Activated naive CD4-positive, alpha-beta T cell treated with anti-CD3 and anti-CD28 coated beads, Interleukin-2, amount 10 ng/mL, durations not matched to agents 7 days and 5 days (primary cell): ENCODE measurements around the gene TANC1.

Experiments
- CTCF ChIA-PET: fragments of 350-600 bp; sonication (Branson Sonifier 250); formaldehyde crosslinking; loops from one replicate; lab custom pipeline; 2021; ENCODE audit warnings: antibody characterized with exemption; lab: Charles Lee
- DNase-seq: peaks from one replicate; pipeline ENCODE4 v3.0.0-alpha.2; 2020
- H3K27ac Mint-ChIP-seq: one replicate; pipeline ENCODE4 v1.8.0; 2021; ENCODE audit warnings: mild to moderate bottlenecking, moderate library complexity, mixed read lengths
- H3K27me3 Mint-ChIP-seq: one replicate; pipeline ENCODE4 v1.8.0; 2021; ENCODE audit warnings: mild to moderate bottlenecking, mixed read lengths
- H3K36me3 Mint-ChIP-seq: one replicate; pipeline ENCODE4 v1.8.0; 2021; ENCODE audit warnings: mixed read lengths
- H3K4me1 Mint-ChIP-seq: one replicate; pipeline ENCODE4 v1.8.0; 2021; ENCODE audit warnings: mixed read lengths
- H3K4me3 Mint-ChIP-seq: one replicate; pipeline ENCODE4 v1.8.0; 2021; ENCODE audit warnings: mild to moderate bottlenecking, moderate library complexity, mixed read lengths
- H3K9me3 Mint-ChIP-seq: one replicate; pipeline ENCODE4 v1.8.0; 2021; ENCODE audit warnings: mixed read lengths

TANC1 gene

DNA sequence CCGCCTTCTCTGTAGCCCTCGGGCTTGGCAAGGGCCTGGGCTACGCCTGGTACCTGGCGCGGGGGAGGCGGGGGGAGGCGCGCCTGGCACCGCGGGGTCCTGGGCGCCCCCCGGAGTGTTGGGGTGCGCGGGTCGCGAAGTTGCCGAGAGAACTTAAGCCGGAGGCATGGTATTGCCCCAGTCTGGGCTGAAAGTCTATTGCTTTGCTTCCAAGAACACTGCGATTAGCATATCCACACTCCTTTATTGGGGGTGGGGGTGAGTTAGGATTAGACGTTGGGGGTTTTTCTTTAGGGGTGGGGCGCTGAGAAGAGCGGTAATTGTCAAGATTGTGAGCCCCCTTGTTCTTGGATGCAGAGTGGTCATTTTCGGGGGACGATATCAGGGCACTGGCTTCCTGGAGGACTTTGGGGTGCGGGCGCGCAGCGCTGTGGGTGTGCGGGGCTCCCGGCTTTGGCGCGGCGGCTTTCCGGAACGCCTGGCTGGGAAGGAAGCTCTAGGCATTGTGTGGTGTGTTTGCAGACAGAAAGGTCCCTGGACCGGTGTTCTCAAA, 798 bp downstream of the TANC1 start:
- no peaks in the 10 kb centered on the region for H3K9me3 Mint-ChIP-seq
- no peak for DNase-seq
- H3K4me3 Mint-ChIP-seq, result peak overlapping the region; percentile 70
- CTCF ChIA-PET, result interaction anchor here (0.7 kb wide), 2 partner anchors 823 to 882 kb away, joined by 4 read pairs; no protein-coding TSS in a partner anchor
- H3K27me3 Mint-ChIP-seq, result peaks cover 52% of the 10 kb centered on the region
- H3K36me3 Mint-ChIP-seq, result no peaks in the 10 kb centered on the region
- no peak overlapping the region for H3K27ac Mint-ChIP-seq
- H3K4me1 Mint-ChIP-seq, result peaks cover 18% of the 10 kb centered on the region

- no peak overlapping the region for H3K27ac Mint-ChIP-seq
- H3K4me3 Mint-ChIP-seq, result peak overlapping the region; percentile 70
- no peaks in the 10 kb centered on the region for H3K36me3 Mint-ChIP-seq
- no peak for DNase-seq
- no peaks in the 10 kb centered on the region for H3K9me3 Mint-ChIP-seq
- peaks cover 52% of the 10 kb centered on the region for H3K27me3 Mint-ChIP-seq
- CTCF ChIA-PET, result interaction anchor here (0.7 to 0.9 kb wide), 3 partner anchors 9 to 881 kb away, joined by 3 to 4 read pairs (median 4); no protein-coding TSS in a partner anchor
- H3K4me1 Mint-ChIP-seq, result peaks cover 18% of the 10 kb centered on the region
Observed at GRCh38 chr2:158969715-158970240, 1.3 kb downstream of the TANC1 start.

GRCh38 chr2:158970241-158970751, 1.9 kb downstream of the TANC1 start:
- Mint-ChIP-seq H3K27me3 (peaks cover 52% of the 10 kb centered on the region), H3K4me3 (peak overlapping the region; percentile 70), H3K27ac (no peak overlapping the region), H3K36me3 (no peaks in the 10 kb centered on the region), H3K4me1 (peaks cover 18% of the 10 kb centered on the region), H3K9me3 (no peaks in the 10 kb centered on the region)
- DNase-seq, result no peak
- CTCF ChIA-PET, result interaction anchor here (0.9 kb wide), 1 partner anchor 8 kb away, joined by 3 read pairs; no protein-coding TSS in a partner anchor

GRCh38 chr2:158973116-158973956, 4.9 kb downstream of the TANC1 start:
- Mint-ChIP-seq H3K9me3 (no peaks in the 10 kb centered on the region), H3K27me3 (peaks cover 41% of the 10 kb centered on the region), H3K4me3 (no peak overlapping the region), H3K36me3 (no peaks in the 10 kb centered on the region), H3K27ac (no peak overlapping the region), H3K4me1 (peaks cover 15% of the 10 kb centered on the region)
- DNase-seq, result no peak
- CTCF ChIA-PET, result no interaction called here

- Mint-ChIP-seq H3K4me1 (peaks cover 2% of the 10 kb centered on the region), H3K27me3 (peaks cover 24% of the 10 kb centered on the region), H3K36me3 (no peaks in the 10 kb centered on the region), H3K4me3 (no peak overlapping the region), H3K9me3 (no peaks in the 10 kb centered on the region), H3K27ac (no peak overlapping the region)
- CTCF ChIA-PET, result no interaction called here
- DNase-seq, result no peak
Observed at GRCh38 chr2:158975271-158975921, 7.0 kb downstream of the TANC1 start.

DNA sequence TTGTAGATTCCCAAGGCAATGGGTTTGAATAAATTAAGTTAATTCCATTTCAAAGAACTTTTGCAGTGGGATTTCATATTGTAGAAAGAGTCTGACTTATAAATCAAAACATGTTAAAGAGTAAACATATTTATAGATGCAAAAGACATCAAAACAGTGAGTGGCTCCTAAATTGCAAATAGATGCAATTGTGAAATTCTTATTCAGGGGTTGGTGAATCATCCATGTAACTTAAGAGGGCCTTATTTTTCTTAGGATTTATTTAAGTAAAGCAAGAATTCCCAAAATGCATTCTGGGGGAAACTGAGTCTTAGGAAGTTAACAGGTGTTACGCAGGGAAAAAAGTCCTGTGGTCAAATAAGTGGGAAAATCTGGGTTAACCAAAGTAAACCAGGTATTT, 11.3 kb downstream of the TANC1 start:
- H3K27ac Mint-ChIP-seq, result no peak overlapping the region
- DNase-seq, result no peak
- peaks cover 5% of the 10 kb centered on the region for H3K27me3 Mint-ChIP-seq
- H3K9me3 Mint-ChIP-seq, result no peaks in the 10 kb centered on the region
- H3K36me3 Mint-ChIP-seq, result no peaks in the 10 kb centered on the region
- no peak overlapping the region for H3K4me3 Mint-ChIP-seq
- CTCF ChIA-PET, result interaction anchor here (0.7 kb wide), 1 partner anchor 133 kb away, joined by 3 read pairs; no protein-coding TSS in a partner anchor
- H3K4me1 Mint-ChIP-seq, result no peaks in the 10 kb centered on the region

- no peak for DNase-seq
- Mint-ChIP-seq H3K36me3 (no peaks in the 10 kb centered on the region), H3K9me3 (no peaks in the 10 kb centered on the region), H3K27me3 (peaks cover 3% of the 10 kb centered on the region), H3K4me3 (no peak overlapping the region), H3K4me1 (no peaks in the 10 kb centered on the region), H3K27ac (no peak overlapping the region)
- CTCF ChIA-PET, result interaction anchor here (1.5 kb wide), 1 partner anchor 13 kb away, joined by 4 read pairs; no protein-coding TSS in a partner anchor
Observed at GRCh38 chr2:158984604-158985135, 16.2 kb downstream of the TANC1 start.

GRCh38 chr2:158988501-158988900, 20.1 kb downstream of the TANC1 start:
- CTCF ChIA-PET, result no interaction called here

GRCh38 chr2:158989165-158989564, 20.7 kb downstream of the TANC1 start:
- no peaks in the 10 kb centered on the region for H3K36me3 Mint-ChIP-seq
- H3K27ac Mint-ChIP-seq, result no peak overlapping the region
- peaks cover 6% of the 10 kb centered on the region for H3K27me3 Mint-ChIP-seq
- no peaks in the 10 kb centered on the region for H3K9me3 Mint-ChIP-seq
- no peak for DNase-seq
- H3K4me1 Mint-ChIP-seq, result no peaks in the 10 kb centered on the region
- CTCF ChIA-PET, result no interaction called here
- H3K4me3 Mint-ChIP-seq, result no peak overlapping the region

More at GRCh38 chr2:158988501-158988900, 20.1 kb downstream of the TANC1 start:
- H3K27ac Mint-ChIP-seq, result no peak overlapping the region
- DNase-seq, result no peak
- peaks cover 6% of the 10 kb centered on the region for H3K27me3 Mint-ChIP-seq
- H3K9me3 Mint-ChIP-seq, result no peaks in the 10 kb centered on the region
- no peak overlapping the region for H3K4me3 Mint-ChIP-seq
- no peaks in the 10 kb centered on the region for H3K4me1 Mint-ChIP-seq
- no peaks in the 10 kb centered on the region for H3K36me3 Mint-ChIP-seq

DNA sequence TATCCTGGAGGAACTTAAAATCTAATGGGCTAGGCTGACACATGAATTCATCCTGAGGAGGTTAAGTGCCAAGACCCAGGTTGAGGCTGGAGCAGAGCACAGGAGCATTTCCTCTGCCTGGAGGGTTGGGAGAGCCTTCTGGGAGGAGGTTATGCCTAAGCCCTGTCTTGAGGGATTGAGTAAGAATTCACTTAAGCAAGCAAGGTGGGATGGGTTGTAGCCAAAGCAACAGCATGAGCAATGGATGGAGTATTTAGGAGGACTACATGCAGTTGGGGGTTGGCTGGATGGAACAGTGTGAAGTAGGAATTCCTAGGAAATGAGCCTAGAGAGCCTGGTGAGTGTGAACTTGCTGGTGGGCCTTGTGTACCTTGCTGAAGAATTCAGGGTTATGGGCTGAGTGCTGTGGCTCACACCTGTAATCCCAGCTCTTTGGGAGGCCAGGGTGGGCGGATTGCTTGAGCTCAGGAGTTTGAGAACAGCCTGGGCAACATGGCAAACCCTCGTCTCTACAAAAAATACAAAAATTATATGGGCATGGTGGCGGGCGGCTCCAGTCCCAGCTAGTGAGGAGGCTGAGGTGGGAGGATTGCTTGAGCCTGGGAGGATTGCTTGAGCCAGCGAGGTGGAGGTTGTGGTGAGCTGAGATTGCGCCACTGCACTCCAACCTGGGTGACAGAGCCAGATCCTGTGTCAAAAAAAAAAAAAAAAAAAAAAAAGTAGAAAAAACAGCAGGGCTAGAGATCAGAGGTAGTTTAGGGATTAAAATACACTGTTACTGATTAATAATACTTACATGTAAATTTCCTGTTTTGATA, 22.2 kb downstream of the TANC1 start:
- peaks cover 5% of the 10 kb centered on the region for H3K27me3 Mint-ChIP-seq
- no peak overlapping the region for H3K27ac Mint-ChIP-seq
- H3K4me1 Mint-ChIP-seq, result no peaks in the 10 kb centered on the region
- no peak for DNase-seq
- no peaks in the 10 kb centered on the region for H3K36me3 Mint-ChIP-seq
- no peaks in the 10 kb centered on the region for H3K9me3 Mint-ChIP-seq
- CTCF ChIA-PET, result no interaction called here
- no peak overlapping the region for H3K4me3 Mint-ChIP-seq

DNA sequence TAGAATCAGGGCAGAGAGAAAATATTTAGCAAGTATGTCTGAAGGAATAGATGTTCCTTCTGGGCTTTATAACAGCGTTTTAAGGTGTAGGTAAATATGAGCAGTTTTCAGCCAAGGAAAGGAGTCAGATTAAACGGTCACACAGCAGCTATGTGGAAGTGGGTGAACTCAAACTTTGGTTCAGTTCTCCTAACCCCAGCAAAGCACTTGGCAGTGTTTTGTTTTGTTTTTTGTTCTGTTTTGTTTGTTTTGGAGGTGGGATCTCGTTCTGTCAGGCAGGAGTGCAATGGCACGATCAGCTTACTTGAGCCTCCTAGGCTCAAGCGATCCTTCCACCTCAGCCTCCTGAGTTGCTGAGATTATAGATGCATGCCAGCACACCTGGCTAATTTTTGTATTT, 24.6 kb downstream of the TANC1 start:
- CTCF ChIA-PET, result no interaction called here

DNA sequence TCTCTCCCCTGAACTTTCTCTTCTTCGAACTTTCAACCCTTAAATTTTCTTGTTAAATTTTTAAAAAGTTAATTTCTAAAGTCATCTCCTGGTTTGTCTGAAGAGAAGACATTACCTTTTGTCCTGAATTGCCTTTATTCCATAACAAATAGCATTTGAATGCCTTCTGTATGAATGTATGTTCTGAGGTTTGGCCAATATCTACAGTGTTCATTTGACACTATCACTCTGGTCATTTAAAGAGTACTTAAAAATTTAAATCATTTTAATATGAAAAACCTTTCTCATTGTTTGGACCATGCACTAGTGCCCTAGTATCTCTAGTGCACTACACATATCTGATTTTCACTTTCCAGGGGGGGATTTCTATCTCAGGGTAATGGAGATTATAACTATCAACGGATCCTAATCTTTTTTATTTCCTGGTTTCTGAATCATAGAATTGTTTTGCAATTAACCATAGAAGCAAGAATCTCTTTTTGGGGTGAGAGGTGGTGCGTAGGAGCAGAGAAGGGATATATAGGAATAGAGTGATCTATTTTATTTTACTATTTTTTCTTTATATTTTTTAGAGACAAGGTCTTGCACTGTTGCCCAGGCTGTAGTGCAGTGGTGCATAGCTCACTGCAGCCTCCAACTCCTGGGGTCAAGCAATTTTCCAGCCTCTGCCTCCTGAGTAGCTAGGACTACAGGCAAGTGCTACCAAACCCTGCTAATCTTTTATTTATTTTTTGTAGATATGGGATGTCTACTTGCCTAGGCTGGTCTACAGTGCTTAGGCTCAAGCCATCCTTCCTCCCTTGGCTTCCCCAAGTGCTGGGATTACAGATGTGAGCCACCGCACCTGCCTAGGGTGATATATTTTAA, 25.5 kb downstream of the TANC1 start:
- Mint-ChIP-seq H3K9me3 (no peaks in the 10 kb centered on the region), H3K36me3 (no peaks in the 10 kb centered on the region), H3K27ac (no peak overlapping the region), H3K4me3 (no peak overlapping the region), H3K4me1 (peaks cover 5% of the 10 kb centered on the region), H3K27me3 (peaks cover 8% of the 10 kb centered on the region)
- CTCF ChIA-PET, result no interaction called here
- DNase-seq, result no peak

More for the DNA sequence above, 24.6 kb downstream of the TANC1 start:
- Mint-ChIP-seq H3K4me3 (no peak overlapping the region), H3K27me3 (peaks cover 8% of the 10 kb centered on the region), H3K9me3 (no peaks in the 10 kb centered on the region), H3K27ac (no peak overlapping the region), H3K4me1 (no peaks in the 10 kb centered on the region), H3K36me3 (no peaks in the 10 kb centered on the region)
- no peak for DNase-seq
